Measurements from ENCODE around the gene DACH1.

The DACH1 gene

GRCh38 chr13:71477735-71478134, 389.3 kb downstream of the DACH1 start:
- Histone ChIP-seq H3K4me3 (replicated peaks; ENCODE audit: insufficient read depth, low read length) (no peak overlapping the region), H3K27me3 (ENCODE audit: insufficient read depth, poor library complexity, severe bottlenecking) (no peaks in the 10 kb centered on the region), H3K27ac (replicated peaks) (no peak overlapping the region)
- TF ChIP-seq SPI1 (IDR thresholded peaks at IDR 0.05; ENCODE audit: borderline replicate concordance, low read depth) (no peak), CTCF (IDR thresholded peaks at IDR 0.05; ENCODE audit: insufficient read depth, low read length) (no peak), GABPA (IDR thresholded peaks at IDR 0.05; ENCODE audit: low read depth) (no peak), REST (IDR thresholded peaks at IDR 0.05; ENCODE audit: insufficient replicate concordance, low read depth) (no peak), POLR2AphosphoS5 (IDR thresholded peaks at IDR 0.05; ENCODE audit: low read depth) (no peak)
- no peak for DNase-seq (ENCODE audit: low read depth in 1 of 2, low spot score in 1 of 2)

- TF ChIP-seq SPI1 (IDR thresholded peaks at IDR 0.05; ENCODE audit: borderline replicate concordance, low read depth), result no peak
- no peak for TF ChIP-seq GABPA (IDR thresholded peaks at IDR 0.05; ENCODE audit: low read depth)
- TF ChIP-seq POLR2AphosphoS5 (IDR thresholded peaks at IDR 0.05; ENCODE audit: low read depth), result no peak
- no peak for TF ChIP-seq REST (IDR thresholded peaks at IDR 0.05; ENCODE audit: insufficient replicate concordance, low read depth)
- no peak for TF ChIP-seq CTCF (IDR thresholded peaks at IDR 0.05; ENCODE audit: insufficient read depth, low read length)
- Histone ChIP-seq H3K27ac (replicated peaks) (no peak overlapping the region), H3K4me3 (replicated peaks; ENCODE audit: insufficient read depth, low read length) (no peak overlapping the region), H3K27me3 (ENCODE audit: insufficient read depth, poor library complexity, severe bottlenecking) (no peaks in the 10 kb centered on the region)
- no peak for DNase-seq (ENCODE audit: low read depth in 1 of 2, low spot score in 1 of 2)
These were observed 392.1 kb downstream of the DACH1 start for GRCh38 chr13:71474936-71475335.

GRCh38 chr13:71469626-71470025, 397.4 kb downstream of the DACH1 start:
- no peak for DNase-seq (ENCODE audit: low read depth in 1 of 2, low spot score in 1 of 2)
- TF ChIP-seq GABPA (IDR thresholded peaks at IDR 0.05; ENCODE audit: low read depth) (no peak), REST (IDR thresholded peaks at IDR 0.05; ENCODE audit: insufficient replicate concordance, low read depth) (no peak), SPI1 (IDR thresholded peaks at IDR 0.05; ENCODE audit: borderline replicate concordance, low read depth) (no peak), CTCF (IDR thresholded peaks at IDR 0.05; ENCODE audit: insufficient read depth, low read length) (no peak), POLR2AphosphoS5 (IDR thresholded peaks at IDR 0.05; ENCODE audit: low read depth) (no peak)
- Histone ChIP-seq H3K27me3 (ENCODE audit: insufficient read depth, poor library complexity, severe bottlenecking) (no peaks in the 10 kb centered on the region), H3K27ac (replicated peaks) (no peak overlapping the region), H3K4me3 (replicated peaks; ENCODE audit: insufficient read depth, low read length) (no peak overlapping the region)
